Activated B cell treated with CpG ODN at 0.5 μM for 24 hours (primary cell): ENCODE data around the gene SYPL1. TPM values are rescaled to one million over a fixed set of nuclear protein-coding genes. Genes with fewer than 3 reads are reported as not detected.

Source experiments
- ATAC-seq: fragments of 200-7000 bp; cut with Tn5 transposase; one replicate; pipeline ENCODE4 v1.10.0; 2021; ENCODE audit warnings: low read depth, mild to moderate bottlenecking, moderate library complexity
- CTCF ChIA-PET: fragments of 350-600 bp; sonication (Branson Sonifier 250); formaldehyde crosslinking; loops from one replicate; lab custom pipeline; 2021; ENCODE audit warnings: antibody characterized with exemption; lab: Charles Lee
- POLR2A ChIA-PET: fragments of 350-600 bp; sonication (Branson Sonifier 250); formaldehyde crosslinking; loops from one replicate; lab custom pipeline; 2021; ENCODE audit warnings: antibody characterized with exemption; lab: Charles Lee
- DNase-seq: peaks from one replicate; pipeline ENCODE4 v3.0.0; 2022
- H3K27ac Mint-ChIP-seq: one replicate; pipeline ENCODE4 v1.8.0; 2020; ENCODE audit warnings: mixed read lengths
- H3K27me3 Mint-ChIP-seq: one replicate; pipeline ENCODE4 v1.8.0; 2021; ENCODE audit warnings: mixed read lengths
- H3K36me3 Mint-ChIP-seq: one replicate; pipeline ENCODE4 v1.8.0; 2021; ENCODE audit warnings: low read depth, mixed read lengths
- H3K4me1 Mint-ChIP-seq: one replicate; pipeline ENCODE4 v1.8.0; 2021; ENCODE audit warnings: mixed read lengths
- H3K4me3 Mint-ChIP-seq: one replicate; pipeline ENCODE4 v1.8.0; 2020; ENCODE audit warnings: mild to moderate bottlenecking, mixed read lengths
- H3K9me3 Mint-ChIP-seq: one replicate; pipeline ENCODE4 v1.8.0; 2020; ENCODE audit warnings: mixed read lengths
- CTCF ChIP-seq: fragments of 200-600 bp; IDR thresholded peaks from one replicate; pipeline ENCODE4 v1.8.0; 2022; ENCODE audit warnings: antibody characterized with exemption, mild to moderate bottlenecking
- intact Hi-C: fragments of 100-400 bp; cut with micrococcal nuclease; formaldehyde crosslinking; loops from one replicate; pipeline ENCODE4 v1.15.1; 2024
- total RNA-seq: library from RNA; stranded (reverse); gene quantifications from 2 replicates; pipeline ENCODE4 v1.2.3, GENCODE V29; 2022

SYPL1 gene
- total RNA-seq, 1 donor from 2014 or later, result 116 TPM

- ChIA-PET CTCF (no interaction called here), POLR2A (no interaction called here)
- Mint-ChIP-seq H3K27me3 (no peaks in the 10 kb centered on the region), H3K4me1 (peaks cover 9% of the 10 kb centered on the region), H3K4me3 (no peak overlapping the region), H3K36me3 (no peaks in the 10 kb centered on the region), H3K27ac (no peak overlapping the region), H3K9me3 (no peaks in the 10 kb centered on the region)
- intact Hi-C loops, result loop anchor here (2.0 kb wide), 1 partner anchor 14 kb away; no protein-coding TSS in a partner anchor
- DNase-seq (no peak), ATAC-seq (no peak)
- TF ChIP-seq CTCF, result no peak
Measured at GRCh38 chr7:106128836-106129235, 16.7 kb upstream of the SYPL1 start.

DNA sequence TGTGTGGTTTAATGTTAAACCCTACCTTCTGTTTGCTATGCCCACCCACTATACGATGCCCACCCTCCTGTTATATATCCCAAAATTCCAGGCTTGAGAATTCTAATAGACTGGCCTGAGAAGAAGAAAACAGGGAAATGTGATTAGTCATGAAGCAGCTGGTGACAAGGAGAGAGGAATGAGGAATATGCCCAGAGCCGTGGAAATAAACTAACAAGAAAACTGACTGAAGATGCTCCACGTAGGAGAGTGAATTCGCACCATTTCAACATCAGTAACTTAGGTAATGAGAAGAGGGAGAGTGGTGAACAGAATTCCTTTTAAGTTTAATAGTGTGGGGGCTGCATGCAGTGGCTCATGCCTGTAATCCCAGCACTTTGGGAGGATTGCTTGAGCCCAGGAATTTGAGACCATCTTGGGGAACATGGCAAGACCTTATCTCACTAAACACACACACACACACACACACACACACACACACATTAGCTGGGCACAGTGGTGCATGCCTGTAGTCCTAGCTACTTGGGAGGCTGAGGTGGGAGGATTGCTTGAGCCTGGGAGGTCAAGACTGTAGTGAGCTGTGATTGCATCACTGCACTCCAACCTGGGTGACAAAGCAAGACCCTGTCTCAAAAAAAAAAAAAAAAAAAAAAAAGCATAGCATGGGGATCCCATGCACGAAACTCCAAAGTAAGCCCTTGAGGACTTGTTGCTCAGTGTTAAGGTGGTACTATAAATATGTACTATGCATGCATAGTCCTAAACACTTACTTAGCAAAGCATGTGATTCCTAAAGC is 16.1 kb upstream of the SYPL1 start:
- Mint-ChIP-seq H3K4me1 (peaks cover 9% of the 10 kb centered on the region), H3K36me3 (no peaks in the 10 kb centered on the region), H3K9me3 (no peaks in the 10 kb centered on the region), H3K4me3 (no peak overlapping the region), H3K27ac (no peak overlapping the region), H3K27me3 (no peaks in the 10 kb centered on the region)
- TF ChIP-seq CTCF, result no peak
- CTCF ChIA-PET, result no interaction called here
- ATAC-seq, result no peak
- intact Hi-C loops, result loop anchor here (2.0 kb wide), 1 partner anchor 15 kb away; no protein-coding TSS in a partner anchor
- POLR2A ChIA-PET, result no interaction called here
- no peak for DNase-seq

DNA sequence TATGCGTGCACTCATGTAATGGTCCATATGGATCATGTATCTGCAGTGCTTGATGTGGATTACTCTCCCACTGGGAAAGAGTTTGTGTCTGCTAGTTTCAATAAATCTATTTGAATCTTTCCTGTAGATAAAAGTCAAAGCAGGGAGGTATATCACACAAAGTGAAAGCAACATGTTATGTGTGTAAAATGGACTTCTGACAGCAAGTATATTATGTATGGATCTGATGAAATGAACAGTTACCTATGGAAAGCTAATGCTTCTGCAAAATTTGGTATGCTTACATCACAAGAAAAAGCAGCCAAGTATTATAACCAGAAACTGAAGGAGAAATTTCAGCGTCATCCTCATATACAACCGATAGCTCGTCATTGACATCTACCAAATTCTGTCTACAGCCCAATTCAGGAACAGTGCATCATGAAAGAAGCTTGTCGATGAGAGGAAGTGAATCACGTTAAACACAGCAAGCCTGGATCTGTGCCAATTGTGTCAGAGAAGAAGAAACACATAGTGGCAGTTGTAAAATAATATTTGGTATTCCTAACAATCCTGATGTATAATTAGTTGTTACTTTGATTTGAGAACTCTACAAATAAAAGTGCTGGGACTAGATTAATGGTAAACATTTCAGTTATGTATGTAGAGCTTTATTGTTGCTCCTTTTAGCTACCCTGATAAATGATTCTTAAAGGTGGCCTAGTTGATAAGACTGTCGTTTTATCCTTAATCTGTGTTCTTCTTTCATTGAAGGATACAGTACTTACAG is 14.2 kb upstream of the SYPL1 start:
- TF ChIP-seq CTCF, result no peak
- no peaks in the 10 kb centered on the region for H3K36me3 Mint-ChIP-seq
- no peaks in the 10 kb centered on the region for H3K9me3 Mint-ChIP-seq
- ATAC-seq, result peak; percentile 50
- H3K4me3 Mint-ChIP-seq, result no peak overlapping the region
- CTCF ChIA-PET, result interaction anchor here (0.9 to 1.7 kb wide), 6 partner anchors 10 to 69 kb away, joined by 3 to 9 read pairs (median 4); partner anchors contain the start of gene SYPL1
- peaks cover 13% of the 10 kb centered on the region for H3K4me1 Mint-ChIP-seq
- intact Hi-C loops, result loop anchor here (1.0 kb wide), 1 partner anchor 10 kb away; no protein-coding TSS in a partner anchor
- POLR2A ChIA-PET, result interaction anchor here (0.6 to 2.6 kb wide), 5 partner anchors 10 to 777 kb away, joined by 3 to 34 read pairs (median 4); partner anchors contain the start of gene SYPL1
- H3K27me3 Mint-ChIP-seq, result no peaks in the 10 kb centered on the region
- no peak for DNase-seq
- no peak overlapping the region for H3K27ac Mint-ChIP-seq

DNA sequence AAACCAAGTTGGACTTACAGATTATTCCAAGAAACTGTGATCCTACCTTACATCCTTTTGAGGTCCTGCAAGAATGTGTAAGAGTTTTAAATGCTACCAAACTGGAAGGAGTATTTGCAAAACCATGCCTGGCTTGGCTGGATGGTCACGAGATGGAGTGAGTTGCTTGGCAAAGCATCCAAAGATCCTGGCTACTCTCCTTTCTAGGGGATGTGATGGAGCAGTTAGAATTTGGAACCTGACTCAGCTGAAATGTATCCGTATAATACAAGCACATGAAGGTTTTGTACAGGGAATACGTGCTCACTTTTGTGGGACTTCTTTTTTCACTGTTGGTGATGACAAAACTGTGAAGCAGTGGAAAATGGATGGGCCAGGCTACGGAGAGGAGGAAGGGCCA is 13.3 kb upstream of the SYPL1 start:
- Mint-ChIP-seq H3K4me3 (no peak overlapping the region), H3K27me3 (no peaks in the 10 kb centered on the region), H3K36me3 (no peaks in the 10 kb centered on the region), H3K4me1 (peaks cover 14% of the 10 kb centered on the region), H3K9me3 (no peaks in the 10 kb centered on the region), H3K27ac (no peak overlapping the region)
- ATAC-seq, result no peak
- POLR2A ChIA-PET, result interaction anchor here (1.2 to 2.6 kb wide), 3 partner anchors 9 to 54 kb away, joined by 3 to 34 read pairs (median 7); partner anchors contain the start of gene SYPL1
- CTCF ChIA-PET, result interaction anchor here (0.9 to 1.7 kb wide), 3 partner anchors 28 to 68 kb away, joined by 3 to 9 read pairs (median 4); no protein-coding TSS in a partner anchor
- intact Hi-C loops, result no loop called here
- no peak for TF ChIP-seq CTCF
- DNase-seq, result no peak
